T follicular helper cell (primary cell): ENCODE measurements around the gene SELENOV.

ENCODE experiments used
- DNase-seq: peaks from one replicate; pipeline ENCODE4 v3.0.0-alpha.2; 2020; ENCODE audit warnings: low read depth

SELENOV gene

DNA sequence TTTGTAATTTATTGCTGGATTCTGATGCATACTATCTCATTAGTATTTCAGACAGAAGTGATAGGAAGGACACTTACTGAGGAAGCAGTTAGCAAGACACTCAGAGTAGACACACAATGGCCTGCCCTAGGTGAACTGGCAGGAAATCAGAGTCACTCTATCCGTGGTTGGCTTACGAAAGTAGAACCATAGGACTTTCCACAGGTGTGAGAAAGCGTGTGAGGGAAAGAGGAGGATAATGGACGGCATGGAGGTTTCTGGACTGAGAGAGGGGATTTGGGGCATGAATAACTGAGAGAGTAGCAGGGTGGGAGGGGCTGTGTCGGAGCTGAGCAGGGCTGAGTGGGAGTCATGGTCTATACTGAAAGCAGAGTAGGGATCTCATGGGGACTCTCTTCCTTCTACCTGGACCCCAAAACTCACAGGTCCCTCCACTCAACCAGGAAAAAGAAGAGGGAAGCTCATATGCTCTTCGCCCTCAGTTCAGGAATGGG is 43.7 kb downstream of the SELENOV start:
- DNase-seq = no peak

DNA sequence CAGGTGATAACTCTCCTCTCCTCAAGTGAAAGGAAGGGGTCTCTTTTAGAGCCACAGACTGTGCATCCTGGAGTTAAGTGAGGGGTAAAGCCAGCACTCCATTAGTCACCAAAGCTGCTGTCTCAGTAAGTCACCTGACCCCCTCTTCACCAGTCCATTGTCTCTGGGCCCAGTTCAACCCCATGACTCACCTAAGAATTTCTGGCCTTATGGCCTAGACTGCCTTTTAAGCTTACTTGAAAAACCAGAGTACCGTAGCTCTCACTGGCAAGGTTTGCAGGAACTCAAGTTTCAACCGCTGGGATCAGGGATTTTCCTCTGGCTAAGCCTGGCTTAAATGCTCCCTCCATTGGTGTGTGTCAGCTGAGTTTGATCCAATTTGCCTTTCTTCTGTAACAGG is 48.5 kb downstream of the SELENOV start:
- no peak for DNase-seq

DNA sequence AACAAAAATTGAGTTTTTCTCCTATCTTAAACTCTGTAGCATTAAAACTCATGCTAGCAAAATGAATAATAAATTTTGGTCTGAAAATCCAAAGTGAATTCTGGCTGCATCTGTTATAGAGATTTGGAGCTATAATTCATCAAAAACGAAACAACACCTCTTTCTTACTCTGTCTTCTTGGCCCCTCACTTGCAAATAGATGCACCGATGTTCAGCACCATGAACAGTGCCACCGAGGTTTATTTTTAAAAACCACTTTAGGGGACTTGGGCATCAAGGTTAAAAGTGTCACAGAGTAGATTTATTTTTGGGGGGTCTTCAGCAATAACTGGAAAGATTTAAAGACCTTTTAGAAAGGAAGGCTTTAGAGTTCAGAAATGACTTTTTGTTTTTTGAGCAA is 51.1 kb downstream of the SELENOV start:
- DNase-seq = no peak

DNA sequence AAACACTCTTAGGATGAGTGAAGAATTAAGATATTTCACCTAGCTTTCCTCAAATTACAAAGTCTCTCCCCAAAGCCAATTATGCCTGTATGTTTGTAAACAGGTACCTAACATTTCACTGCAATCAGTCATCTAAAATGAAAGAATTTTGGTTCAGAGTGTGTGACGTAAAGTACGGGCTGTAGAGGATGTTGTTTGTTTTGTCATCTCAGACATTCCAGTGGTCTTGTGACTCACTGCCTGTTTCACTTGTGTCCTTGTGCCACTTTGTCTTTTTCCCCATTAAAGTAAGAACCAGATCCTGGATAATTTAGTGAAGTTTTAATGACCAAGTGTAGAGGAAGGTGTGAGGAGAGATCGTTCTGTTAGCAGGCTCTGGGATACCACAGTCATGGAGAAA is 53.7 kb downstream of the SELENOV start:
- no peak for DNase-seq
